GM12864 (cell line): ENCODE measurements around the gene HPS3.

Experiments
- DNase-seq: peaks from one replicate; pipeline ENCODE4 v3.0.0-alpha.2; 2011; ENCODE audit warnings: low read depth
- H3K4me3 ChIP-seq: 2 replicates; pipeline ENCODE4 v1.5.1; 2011; ENCODE audit warnings: mild to moderate bottlenecking, low read depth, low read length, control low read depth
- TF ChIP-seq, protein P1 (sequence below): IDR thresholded peaks from 2 replicates; pipeline ENCODE4 v1.5.1; 2011; ENCODE audit warnings: low read depth, mild to moderate bottlenecking, moderate library complexity, low read length, control low read depth, inconsistent platforms; ENCODE audit errors: missing control alignments

The HPS3 gene

DNA sequence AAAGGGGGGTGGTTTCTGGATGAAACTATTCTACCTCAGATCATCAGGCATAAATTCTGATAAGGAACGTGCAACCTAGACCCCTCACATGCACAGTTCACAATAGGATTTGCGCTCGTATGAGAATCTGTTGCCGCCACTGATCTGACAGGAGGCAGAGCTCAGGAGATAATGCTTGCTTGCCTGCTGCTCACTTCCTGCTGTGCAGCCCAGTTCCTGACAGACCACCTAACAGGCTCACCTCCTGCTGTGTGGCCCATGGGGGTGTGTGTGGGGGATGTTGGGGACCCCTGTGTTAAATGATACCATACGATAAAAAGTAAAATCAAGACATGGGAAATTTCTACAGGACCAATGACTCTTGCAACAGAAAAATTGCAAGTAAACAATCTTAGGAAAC is 68.2 kb downstream of the HPS3 start:
- no peak for DNase-seq
- TF ChIP-seq, protein P1, sequence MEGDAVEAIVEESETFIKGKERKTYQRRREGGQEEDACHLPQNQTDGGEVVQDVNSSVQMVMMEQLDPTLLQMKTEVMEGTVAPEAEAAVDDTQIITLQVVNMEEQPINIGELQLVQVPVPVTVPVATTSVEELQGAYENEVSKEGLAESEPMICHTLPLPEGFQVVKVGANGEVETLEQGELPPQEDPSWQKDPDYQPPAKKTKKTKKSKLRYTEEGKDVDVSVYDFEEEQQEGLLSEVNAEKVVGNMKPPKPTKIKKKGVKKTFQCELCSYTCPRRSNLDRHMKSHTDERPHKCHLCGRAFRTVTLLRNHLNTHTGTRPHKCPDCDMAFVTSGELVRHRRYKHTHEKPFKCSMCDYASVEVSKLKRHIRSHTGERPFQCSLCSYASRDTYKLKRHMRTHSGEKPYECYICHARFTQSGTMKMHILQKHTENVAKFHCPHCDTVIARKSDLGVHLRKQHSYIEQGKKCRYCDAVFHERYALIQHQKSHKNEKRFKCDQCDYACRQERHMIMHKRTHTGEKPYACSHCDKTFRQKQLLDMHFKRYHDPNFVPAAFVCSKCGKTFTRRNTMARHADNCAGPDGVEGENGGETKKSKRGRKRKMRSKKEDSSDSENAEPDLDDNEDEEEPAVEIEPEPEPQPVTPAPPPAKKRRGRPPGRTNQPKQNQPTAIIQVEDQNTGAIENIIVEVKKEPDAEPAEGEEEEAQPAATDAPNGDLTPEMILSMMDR: no peak
- no peak overlapping the region for H3K4me3 ChIP-seq

DNA sequence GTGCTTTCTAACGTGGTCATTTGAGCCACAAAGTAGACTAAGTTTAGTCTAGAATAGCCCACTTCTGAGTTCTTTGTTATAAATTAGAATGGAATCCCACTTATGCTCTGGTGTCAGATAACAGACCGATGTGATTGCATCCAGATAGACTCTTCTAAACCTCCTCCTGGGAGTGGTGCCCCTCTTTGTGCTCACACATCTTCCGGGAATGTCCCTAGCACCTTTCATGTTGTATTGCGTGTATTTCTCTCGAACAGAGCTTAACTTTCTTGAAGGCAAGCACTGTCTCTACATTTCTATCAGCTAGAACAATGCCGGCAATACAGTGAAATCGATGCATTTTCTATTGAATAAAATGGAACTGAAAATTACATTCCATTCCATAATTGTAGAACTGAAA is 69.2 kb downstream of the HPS3 start:
- no peak overlapping the region for H3K4me3 ChIP-seq
- TF ChIP-seq, protein P1: no peak
- DNase-seq: no peak

DNA sequence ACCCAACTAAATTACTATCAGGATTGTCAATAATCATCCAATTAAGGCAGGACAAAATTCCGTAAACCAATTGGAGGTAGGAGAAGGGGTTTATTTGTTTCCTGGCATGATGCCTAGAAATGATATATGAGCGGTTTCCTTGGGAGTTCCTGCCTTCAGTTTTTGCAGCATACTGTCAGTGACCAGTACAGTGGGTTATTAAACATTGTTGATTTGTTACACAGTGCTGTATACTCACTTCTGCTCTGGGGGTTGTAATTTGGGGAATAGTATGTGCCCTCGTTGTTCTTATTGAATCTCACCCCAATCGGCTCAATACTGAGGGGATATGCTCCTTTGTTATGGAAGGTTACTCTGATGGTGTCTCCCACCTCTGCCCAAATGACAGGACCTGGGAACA is 70.0 kb downstream of the HPS3 start:
- TF ChIP-seq, protein P1: no peak
- DNase-seq: no peak
- no peak overlapping the region for H3K4me3 ChIP-seq

DNA sequence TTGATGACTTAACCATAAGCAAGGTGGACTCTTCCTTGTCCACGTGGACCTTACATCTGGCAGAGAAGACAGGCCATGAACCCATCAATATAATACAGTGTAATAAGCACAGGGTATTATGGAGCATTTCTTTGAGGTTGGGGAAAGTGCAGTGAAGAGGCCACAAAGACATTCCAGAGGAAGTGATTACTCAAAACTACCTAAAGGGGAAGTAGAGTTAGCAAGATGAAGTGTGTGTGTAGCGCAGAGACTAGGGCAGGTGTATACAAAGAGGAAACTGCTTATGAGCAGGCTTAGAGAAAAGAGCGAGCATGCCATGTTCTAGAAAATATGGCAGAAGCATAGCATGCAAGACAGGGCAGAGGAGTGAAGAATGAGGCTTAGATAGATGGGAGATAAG is 74.3 kb downstream of the HPS3 start:
- H3K4me3 ChIP-seq: no peak overlapping the region
- TF ChIP-seq, protein P1: no peak
- DNase-seq: peak; percentile 49

DNA sequence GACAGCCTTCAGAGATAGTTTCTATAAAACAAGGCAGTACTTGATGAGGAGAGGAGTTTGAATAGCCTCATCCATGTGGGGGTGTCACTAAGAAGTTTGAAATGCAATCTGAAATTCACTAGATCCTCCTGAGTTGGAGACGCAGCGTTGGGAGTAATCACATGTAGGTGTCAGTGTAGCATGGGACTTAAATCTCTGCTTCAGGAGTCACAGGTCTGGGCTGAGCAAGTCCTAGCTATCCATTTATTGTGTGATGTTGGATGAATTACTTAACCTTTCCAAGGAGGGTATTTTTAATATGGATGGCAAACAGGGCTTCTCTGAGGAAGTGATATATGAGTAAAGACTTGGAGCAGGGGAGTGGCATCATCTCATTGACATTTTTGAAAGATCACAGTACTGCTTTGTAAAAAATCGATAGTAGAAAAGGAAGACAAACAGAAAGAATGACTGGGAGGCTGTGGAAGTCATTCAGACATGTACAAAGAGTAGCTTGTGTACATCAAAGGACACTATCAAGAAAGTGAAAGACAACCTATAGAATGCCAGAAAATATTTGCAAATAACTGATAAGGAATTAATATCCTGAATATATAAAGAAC is 75.1 kb downstream of the HPS3 start:
- H3K4me3 ChIP-seq: no peak overlapping the region
- no peak for DNase-seq
- TF ChIP-seq, protein P1: no peak

DNA sequence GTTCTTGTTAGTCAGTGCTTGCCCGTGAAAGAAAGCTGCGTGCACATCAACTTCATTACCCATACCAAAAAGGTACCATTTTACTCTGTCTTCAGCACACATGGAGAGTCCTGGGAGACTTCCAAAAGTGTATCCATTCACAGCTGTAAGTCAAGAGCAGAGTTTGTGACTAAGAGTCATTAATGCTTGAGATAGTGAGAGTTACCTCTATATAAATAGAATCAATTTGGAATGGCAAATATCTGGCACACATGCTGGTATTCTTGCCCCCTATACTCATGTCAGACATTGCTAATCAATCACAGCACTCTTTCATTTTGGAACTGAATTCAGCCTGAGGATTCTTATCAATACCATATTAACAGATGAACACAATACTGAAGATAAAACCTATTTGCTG is 78.0 kb downstream of the HPS3 start:
- TF ChIP-seq, protein P1: no peak
- H3K4me3 ChIP-seq: no peak overlapping the region
- DNase-seq: no peak

DNA sequence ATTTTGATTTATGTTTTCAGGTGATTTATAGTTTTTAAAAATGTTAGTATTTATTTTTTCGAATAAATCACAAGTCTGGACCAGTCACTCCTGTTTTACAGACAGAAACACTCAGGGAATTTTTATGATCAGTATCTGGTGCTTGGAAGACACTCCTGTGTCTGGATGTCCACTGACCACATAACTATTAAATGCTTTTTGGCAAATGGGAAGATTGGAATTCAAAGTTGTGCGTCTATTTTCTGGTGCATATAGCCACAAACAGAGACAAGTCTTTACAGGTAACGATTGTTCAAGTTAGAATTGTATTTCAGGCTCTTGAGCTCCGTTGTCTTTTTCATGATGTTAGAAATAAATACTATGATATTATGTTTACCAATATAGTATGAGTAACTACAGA is 80.0 kb downstream of the HPS3 start:
- DNase-seq: no peak
- no peak overlapping the region for H3K4me3 ChIP-seq
- TF ChIP-seq, protein P1: no peak
